ENCODE measurements around the gene MPP3.

DNA sequence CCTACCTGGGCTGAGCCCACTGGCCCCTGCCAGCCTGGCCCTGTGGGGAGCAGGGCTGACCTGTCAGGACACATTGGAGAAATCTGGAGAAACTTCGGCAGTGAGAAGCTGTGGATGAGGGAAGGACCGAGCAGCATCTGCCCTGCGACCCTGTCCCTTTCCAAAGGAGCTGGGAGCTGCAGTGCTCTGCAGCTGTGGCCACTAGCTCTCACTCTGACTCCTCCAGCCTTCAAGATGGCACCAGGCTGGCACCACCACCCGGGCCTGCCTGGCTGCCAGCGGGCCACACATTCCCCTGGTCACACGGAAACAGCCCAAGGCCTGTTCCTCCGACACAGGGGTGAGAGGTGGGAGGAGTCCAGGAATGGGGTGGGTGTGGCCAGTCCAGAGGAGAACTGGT lies 44.1 kb upstream of the MPP3 start:
- TF ChIP-seq, protein P1, sequence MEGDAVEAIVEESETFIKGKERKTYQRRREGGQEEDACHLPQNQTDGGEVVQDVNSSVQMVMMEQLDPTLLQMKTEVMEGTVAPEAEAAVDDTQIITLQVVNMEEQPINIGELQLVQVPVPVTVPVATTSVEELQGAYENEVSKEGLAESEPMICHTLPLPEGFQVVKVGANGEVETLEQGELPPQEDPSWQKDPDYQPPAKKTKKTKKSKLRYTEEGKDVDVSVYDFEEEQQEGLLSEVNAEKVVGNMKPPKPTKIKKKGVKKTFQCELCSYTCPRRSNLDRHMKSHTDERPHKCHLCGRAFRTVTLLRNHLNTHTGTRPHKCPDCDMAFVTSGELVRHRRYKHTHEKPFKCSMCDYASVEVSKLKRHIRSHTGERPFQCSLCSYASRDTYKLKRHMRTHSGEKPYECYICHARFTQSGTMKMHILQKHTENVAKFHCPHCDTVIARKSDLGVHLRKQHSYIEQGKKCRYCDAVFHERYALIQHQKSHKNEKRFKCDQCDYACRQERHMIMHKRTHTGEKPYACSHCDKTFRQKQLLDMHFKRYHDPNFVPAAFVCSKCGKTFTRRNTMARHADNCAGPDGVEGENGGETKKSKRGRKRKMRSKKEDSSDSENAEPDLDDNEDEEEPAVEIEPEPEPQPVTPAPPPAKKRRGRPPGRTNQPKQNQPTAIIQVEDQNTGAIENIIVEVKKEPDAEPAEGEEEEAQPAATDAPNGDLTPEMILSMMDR (IDR thresholded peaks at IDR 0.05), result no peak
- no peak for TF ChIP-seq EZH2 (IDR thresholded peaks at IDR 0.05)

Measured in neural progenitor cell (in vitro differentiated cells).